ENCODE measurements around the gene URGCP. TPM values are rescaled to one million over a fixed set of nuclear protein-coding genes. Genes with fewer than 3 reads are reported as not detected.

The URGCP gene
- total RNA-seq, 1 experiment from 2014 or later = 19.5 TPM

DNA sequence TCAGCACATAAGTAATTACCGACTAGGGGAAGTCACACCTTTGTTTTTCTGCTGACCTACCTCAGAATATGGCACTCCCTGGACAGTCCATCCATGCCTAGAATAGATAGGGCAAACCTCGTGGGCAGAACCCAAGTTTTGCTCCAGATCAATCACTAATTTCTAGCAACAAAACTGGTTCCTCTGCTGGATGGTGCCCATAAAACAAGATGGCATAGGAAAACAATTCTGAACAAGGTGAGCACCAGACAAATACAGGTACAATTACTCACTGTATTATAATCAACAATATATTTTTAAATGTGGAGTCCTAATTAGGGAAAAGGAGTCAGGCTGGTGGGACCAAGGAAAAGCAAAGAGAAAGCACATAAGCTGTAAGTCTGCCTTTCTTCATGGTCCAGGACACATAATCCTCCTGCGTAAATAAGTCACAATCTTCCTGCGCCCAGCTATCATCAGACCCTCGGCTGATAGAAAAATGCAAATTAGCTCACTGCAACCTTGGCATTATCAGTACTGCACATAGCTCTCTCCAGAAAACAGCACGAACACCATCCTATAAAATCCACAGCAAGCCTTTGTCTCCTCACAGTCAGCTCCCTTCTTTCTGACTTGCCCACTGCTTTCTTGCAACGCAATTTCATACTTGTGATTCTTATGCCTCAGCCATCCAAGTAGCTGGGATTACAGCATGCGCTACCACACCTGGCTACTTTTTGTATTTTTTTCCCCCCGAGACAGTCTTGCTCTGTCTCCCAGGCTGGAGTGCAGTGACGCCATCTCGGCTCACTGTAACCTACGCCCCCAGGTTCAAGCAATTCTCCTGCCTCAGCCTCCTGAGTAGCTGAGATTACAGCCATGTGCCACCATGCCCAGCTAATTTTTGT lies 15.1 kb downstream of the URGCP start (continued):
- TF ChIP-seq, protein P1, sequence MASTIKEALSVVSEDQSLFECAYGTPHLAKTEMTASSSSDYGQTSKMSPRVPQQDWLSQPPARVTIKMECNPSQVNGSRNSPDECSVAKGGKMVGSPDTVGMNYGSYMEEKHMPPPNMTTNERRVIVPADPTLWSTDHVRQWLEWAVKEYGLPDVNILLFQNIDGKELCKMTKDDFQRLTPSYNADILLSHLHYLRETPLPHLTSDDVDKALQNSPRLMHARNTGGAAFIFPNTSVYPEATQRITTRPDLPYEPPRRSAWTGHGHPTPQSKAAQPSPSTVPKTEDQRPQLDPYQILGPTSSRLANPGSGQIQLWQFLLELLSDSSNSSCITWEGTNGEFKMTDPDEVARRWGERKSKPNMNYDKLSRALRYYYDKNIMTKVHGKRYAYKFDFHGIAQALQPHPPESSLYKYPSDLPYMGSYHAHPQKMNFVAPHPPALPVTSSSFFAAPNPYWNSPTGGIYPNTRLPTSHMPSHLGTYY (CRISPR knock-in tag; IDR thresholded peaks at IDR 0.05) = no peak
- TF ChIP-seq FOXP1 (CRISPR knock-in tag; IDR thresholded peaks at IDR 0.05; ENCODE audit: borderline replicate concordance) = no peak
- TF ChIP-seq ELF4 (CRISPR knock-in tag; IDR thresholded peaks at IDR 0.05; ENCODE audit: low read depth) = no peak
- no peak for TF ChIP-seq KAT7 (CRISPR knock-in tag; IDR thresholded peaks at IDR 0.05; ENCODE audit: borderline replicate concordance)

DNA sequence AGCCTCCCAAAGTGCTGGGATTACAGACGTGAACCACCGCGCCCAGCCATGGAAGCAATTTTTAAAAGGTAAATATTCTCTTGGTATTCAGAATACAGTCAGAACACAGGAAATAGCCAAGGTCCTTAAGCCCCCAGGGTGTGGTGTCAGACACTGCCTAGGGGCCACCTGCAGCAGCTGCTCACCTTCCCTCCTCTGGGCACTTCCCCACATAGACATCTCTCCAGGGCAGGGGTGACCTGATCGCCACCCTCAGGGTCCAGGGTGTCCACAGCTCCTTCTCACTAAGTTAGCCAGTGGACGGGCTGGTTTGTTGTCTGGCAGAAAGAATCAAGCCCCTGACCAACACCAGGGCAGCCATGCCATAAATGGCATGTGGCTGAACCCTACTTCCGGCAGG lies 15.9 kb downstream of the URGCP start:
- no peaks in the 10 kb centered on the region for H3K4me1 Mint-ChIP-seq
- DNase-seq (ENCODE audit: low spot score) (no peak), ATAC-seq (no peak)
- CTCF ChIA-PET = interaction anchor here (0.7 kb wide), 1 partner anchor 14 kb away, joined by 4 read pairs; no protein-coding TSS in a partner anchor
- no peaks in the 10 kb centered on the region for H3K9me3 Mint-ChIP-seq
- H3K27me3 Mint-ChIP-seq (ENCODE audit: low read depth) = no peaks in the 10 kb centered on the region
- TF ChIP-seq RELA (CRISPR knock-in tag; IDR thresholded peaks at IDR 0.05; ENCODE audit: borderline replicate concordance) (no peak), NR2C2 (CRISPR knock-in tag; IDR thresholded peaks at IDR 0.05) (no peak), TP53 (CRISPR knock-in tag; IDR thresholded peaks at IDR 0.05) (no peak), TCF7 (CRISPR knock-in tag; IDR thresholded peaks at IDR 0.05; ENCODE audit: low read depth) (no peak), ZNF138 (CRISPR knock-in tag; conservative IDR thresholded peaks at IDR 0.05) (no peak), TEAD1 (CRISPR knock-in tag; IDR thresholded peaks at IDR 0.05) (no peak), HMGA2 (CRISPR knock-in tag; IDR thresholded peaks at IDR 0.05) (no peak), MXD4 (CRISPR knock-in tag; IDR thresholded peaks at IDR 0.05; ENCODE audit: borderline replicate concordance) (no peak)
- TF ChIP-seq, protein P2, sequence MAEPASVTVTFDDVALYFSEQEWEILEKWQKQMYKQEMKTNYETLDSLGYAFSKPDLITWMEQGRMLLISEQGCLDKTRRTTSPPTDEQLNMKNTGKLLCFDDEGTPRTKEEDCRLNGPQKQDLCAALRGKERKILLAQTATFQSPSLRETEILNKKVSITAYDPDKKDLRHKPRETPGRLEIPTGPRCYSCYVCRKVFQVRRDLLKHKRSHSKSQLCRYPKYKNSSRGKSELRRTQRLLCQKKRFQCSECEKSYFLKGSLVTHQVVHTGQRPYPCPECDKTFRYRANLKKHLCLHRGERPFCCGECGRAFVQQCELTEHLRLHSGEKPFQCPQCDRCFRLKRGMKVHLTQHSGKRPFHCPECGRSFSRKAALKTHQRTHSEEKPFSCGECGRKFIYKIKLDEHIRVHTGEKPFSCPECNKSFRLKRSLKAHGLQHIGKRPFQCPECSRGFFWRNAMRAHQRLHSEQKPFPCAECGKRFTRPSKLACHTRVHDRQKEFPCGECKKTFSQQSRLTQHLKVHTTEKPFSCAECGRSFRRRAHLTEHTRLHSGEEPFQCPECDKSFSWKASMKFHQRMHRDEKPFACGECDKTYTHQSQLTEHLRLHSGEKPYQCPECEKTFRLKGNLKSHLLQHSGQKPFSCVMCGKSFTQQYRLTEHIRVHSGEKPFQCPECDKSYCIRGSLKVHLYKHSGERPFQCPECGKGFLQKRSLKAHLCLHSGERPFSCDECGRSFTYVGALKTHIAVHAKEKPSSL (CRISPR knock-in tag; conservative IDR thresholded peaks at IDR 0.05) = no peak
- TF ChIP-seq, protein P3, sequence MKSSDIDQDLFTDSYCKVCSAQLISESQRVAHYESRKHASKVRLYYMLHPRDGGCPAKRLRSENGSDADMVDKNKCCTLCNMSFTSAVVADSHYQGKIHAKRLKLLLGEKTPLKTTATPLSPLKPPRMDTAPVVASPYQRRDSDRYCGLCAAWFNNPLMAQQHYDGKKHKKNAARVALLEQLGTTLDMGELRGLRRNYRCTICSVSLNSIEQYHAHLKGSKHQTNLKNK (CRISPR knock-in tag; IDR thresholded peaks at IDR 0.05) = no peak
- TF ChIP-seq, protein P4, sequence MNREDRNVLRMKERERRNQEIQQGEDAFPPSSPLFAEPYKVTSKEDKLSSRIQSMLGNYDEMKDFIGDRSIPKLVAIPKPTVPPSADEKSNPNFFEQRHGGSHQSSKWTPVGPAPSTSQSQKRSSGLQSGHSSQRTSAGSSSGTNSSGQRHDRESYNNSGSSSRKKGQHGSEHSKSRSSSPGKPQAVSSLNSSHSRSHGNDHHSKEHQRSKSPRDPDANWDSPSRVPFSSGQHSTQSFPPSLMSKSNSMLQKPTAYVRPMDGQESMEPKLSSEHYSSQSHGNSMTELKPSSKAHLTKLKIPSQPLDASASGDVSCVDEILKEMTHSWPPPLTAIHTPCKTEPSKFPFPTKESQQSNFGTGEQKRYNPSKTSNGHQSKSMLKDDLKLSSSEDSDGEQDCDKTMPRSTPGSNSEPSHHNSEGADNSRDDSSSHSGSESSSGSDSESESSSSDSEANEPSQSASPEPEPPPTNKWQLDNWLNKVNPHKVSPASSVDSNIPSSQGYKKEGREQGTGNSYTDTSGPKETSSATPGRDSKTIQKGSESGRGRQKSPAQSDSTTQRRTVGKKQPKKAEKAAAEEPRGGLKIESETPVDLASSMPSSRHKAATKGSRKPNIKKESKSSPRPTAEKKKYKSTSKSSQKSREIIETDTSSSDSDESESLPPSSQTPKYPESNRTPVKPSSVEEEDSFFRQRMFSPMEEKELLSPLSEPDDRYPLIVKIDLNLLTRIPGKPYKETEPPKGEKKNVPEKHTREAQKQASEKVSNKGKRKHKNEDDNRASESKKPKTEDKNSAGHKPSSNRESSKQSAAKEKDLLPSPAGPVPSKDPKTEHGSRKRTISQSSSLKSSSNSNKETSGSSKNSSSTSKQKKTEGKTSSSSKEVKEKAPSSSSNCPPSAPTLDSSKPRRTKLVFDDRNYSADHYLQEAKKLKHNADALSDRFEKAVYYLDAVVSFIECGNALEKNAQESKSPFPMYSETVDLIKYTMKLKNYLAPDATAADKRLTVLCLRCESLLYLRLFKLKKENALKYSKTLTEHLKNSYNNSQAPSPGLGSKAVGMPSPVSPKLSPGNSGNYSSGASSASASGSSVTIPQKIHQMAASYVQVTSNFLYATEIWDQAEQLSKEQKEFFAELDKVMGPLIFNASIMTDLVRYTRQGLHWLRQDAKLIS (CRISPR knock-in tag; IDR thresholded peaks at IDR 0.05; ENCODE audit: borderline replicate concordance) = no peak
- TF ChIP-seq, protein P5, sequence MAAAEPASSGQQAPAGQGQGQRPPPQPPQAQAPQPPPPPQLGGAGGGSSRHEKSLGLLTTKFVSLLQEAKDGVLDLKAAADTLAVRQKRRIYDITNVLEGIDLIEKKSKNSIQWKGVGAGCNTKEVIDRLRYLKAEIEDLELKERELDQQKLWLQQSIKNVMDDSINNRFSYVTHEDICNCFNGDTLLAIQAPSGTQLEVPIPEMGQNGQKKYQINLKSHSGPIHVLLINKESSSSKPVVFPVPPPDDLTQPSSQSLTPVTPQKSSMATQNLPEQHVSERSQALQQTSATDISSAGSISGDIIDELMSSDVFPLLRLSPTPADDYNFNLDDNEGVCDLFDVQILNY (CRISPR knock-in tag; IDR thresholded peaks at IDR 0.05) = no peak
- TF ChIP-seq, protein P6, sequence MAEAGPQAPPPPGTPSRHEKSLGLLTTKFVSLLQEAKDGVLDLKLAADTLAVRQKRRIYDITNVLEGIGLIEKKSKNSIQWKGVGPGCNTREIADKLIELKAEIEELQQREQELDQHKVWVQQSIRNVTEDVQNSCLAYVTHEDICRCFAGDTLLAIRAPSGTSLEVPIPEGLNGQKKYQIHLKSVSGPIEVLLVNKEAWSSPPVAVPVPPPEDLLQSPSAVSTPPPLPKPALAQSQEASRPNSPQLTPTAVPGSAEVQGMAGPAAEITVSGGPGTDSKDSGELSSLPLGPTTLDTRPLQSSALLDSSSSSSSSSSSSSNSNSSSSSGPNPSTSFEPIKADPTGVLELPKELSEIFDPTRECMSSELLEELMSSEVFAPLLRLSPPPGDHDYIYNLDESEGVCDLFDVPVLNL (CRISPR knock-in tag; IDR thresholded peaks at IDR 0.05; ENCODE audit: borderline replicate concordance, low read depth) = no peak
- H3K27ac Mint-ChIP-seq = no peak overlapping the region
- H3K4me3 Mint-ChIP-seq = no peak overlapping the region
- POLR2A ChIA-PET = no interaction called here
- H3K36me3 Mint-ChIP-seq = peaks cover 3% of the 10 kb centered on the region; the same call in 1 of the 2 replicates

All from WTC11 (cell line).